Measurements from ENCODE around the gene CACNA1S. TPM values are rescaled to one million over a fixed set of nuclear protein-coding genes. Genes with fewer than 3 reads are reported as not detected.

CACNA1S gene
- total RNA-seq, 1 experiment from 2014 or later, result not detected

DNA sequence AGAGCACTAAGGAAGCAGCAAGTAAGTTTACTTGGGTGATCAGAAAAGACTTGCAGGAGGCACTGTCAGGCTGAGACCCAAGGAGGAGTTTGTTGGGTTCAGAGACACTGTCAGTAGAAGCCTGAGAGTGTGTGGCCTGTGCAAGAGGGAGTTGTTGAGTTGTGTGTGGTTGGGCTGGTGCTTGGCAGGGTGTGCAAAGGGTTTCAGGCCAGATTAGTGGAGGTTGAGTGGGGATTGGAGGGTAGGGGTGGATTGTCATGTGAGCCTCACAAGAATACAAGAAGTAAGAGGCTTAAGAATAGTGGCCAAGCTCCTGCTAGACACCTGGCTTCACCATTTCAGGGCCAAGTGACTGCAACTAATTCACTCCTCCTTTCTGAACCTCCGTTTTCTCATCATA, 79.8 kb downstream of the CACNA1S start:
- no peak for DNase-seq (ENCODE audit: low spot score)

DNA sequence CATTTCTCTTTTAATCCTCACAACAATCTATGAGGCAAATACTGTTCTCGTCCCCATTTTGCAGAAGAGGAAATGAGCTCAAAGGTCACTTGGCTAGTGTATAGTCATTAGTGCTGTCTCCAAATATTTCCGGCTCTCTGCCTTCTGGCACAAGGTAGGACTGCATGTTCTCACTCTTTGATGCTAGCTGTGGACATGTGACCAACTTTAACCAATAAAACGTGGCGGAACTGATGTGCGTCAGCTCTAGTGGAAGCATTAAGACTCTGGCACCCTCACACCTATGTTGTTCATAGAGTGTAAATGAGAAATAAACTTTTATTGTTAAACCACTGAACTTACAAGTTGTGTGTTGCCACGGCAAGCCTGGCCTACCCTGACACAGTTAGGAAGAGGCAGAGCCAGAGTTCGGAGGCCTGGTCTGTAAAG, 83.8 kb downstream of the CACNA1S start:
- no peak for DNase-seq (ENCODE audit: low spot score)

DNA sequence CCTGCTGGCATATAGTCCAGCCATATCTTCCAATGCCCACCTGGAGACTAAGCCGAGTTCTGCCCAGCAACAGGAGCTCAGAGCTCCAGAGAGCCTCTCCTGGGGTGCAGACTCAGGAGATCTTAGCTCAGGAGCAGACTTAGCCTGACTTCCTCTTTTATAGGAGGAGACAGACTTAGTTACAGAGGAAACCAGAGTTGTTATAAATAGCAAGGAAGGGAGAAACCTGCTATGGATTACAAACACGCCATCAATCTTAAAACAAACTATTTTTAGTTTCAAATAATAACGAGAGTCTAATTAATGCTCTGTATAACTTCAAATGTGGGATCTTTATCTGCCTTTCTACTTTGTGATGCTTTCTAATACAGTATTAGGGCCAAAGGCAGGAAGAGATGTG, 85.4 kb downstream of the CACNA1S start:
- no peak for DNase-seq (ENCODE audit: low spot score)

DNA sequence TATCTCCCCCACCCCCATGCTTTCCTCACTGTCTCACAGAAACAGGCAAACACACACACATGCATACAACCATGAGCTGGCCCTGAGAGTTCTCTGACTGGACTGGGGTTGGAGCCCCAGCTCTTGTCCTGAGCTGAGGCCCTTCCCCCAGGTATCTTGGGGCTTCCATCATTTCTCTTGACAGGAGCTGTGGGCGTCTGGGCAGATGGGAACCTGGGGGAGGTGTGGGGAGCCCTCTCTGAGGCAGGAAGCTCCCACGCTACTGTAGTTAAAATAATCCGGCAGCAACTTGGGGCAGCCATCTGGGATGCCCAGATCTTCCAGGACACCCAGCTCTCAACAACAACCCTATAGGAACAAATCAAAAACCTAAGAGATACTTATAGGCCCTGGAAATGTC, 86.0 kb downstream of the CACNA1S start:
- DNase-seq (ENCODE audit: low spot score), result no peak

DNA sequence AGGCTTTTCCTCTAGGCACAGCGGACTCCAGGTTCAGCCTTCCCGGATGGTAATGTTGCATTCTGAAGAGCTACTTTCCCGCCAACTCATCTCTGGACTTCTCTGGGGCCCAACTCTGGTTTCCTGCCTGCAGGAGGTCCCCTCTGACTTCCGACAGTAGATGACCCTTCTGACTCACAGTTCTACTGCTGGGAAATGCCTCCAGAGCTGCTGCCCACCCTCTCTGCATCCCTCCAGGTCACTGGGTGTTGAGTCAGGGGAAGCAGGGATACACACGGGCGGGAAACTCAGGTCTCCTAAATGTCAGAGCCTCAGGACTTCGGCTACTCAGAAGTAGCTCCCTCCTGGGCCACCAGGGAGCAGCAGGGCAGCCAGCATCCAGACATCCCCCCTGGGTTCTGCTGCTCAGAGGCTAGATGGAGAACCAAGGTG, 86.6 kb downstream of the CACNA1S start:
- DNase-seq (ENCODE audit: low spot score), result peak; percentile 85

DNA sequence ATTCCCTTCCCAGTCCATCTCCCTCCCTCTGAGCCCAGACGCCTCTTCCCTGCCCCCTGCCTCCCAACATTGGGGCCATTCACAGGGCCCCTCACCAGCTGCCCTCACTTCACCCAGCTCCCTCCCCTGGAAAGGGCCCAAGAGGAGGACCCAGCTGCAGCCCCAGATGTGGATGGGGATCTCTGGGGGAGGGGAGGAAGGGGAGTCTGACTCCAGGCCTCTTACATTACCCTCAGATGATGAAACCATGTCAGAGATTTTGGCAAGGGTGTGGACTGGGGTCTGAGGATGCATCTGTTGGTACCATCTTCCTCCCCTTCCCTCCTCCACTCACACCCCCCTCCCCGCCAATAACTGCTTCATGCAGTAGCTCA, 87.6 kb downstream of the CACNA1S start:
- no peak for DNase-seq (ENCODE audit: low spot score)

DNA sequence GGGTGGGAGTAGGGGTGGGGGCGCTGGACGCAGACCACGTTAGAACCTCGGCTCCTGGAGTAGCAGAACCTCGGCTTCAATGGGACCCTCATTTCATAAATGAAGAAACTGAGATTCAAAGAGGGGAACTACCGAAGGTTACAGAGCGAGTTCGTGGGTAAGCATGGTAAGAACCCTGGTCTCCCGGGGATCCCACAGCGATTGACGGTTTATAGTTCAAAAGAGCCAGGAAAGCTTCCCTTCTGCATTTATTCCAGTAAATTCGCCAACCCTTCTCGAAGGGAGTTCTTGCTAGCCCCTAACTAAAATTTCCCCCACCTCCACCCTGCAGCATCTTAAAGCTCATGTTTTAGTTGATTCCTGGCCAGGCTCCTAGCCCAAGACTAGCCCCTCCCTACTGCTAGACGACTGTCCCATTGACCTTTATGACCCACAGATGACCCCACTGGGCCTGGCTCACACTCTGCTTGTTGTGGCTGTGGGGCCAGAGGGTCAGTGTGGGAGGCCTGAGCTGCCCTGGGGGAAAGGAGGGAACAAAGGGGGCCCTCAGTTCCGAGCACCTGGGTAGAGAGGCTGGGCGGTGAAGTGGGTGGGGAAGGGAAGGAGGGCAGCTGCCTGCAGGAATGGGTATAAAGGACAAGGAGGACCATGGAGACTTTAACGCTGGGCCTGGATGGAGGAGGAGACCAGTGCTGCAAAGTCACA, 88.2 kb downstream of the CACNA1S start:
- no peak for DNase-seq (ENCODE audit: low spot score)

DNA sequence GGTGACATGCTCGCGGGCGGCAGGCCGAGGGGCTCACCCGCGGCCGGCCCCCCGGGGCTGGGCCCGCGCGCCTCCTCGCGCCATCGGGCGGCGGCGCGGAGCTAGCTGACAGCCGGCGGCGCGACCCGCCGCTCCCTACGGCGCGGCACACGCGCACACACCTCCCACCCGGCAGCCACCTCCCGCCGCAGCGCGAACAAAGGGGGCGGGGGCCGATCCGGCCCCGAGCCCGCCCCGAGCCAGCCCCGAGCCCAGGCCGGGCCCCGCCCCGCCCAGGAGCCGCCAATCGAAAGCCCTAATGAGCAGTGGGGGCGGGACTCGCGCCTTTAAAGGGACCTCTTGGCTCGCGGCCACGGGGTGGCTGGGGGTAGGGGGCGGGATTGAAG, 88.7 kb downstream of the CACNA1S start, which contains the start of gene KIF21B:
Gene KIF21B, minus strand, starts transcription at position 198 of the 386 bp plus-strand sequence. CDS start 331 bp downstream, outside the sequence.
- DNase-seq (ENCODE audit: low spot score), result peak; percentile 53

DNA sequence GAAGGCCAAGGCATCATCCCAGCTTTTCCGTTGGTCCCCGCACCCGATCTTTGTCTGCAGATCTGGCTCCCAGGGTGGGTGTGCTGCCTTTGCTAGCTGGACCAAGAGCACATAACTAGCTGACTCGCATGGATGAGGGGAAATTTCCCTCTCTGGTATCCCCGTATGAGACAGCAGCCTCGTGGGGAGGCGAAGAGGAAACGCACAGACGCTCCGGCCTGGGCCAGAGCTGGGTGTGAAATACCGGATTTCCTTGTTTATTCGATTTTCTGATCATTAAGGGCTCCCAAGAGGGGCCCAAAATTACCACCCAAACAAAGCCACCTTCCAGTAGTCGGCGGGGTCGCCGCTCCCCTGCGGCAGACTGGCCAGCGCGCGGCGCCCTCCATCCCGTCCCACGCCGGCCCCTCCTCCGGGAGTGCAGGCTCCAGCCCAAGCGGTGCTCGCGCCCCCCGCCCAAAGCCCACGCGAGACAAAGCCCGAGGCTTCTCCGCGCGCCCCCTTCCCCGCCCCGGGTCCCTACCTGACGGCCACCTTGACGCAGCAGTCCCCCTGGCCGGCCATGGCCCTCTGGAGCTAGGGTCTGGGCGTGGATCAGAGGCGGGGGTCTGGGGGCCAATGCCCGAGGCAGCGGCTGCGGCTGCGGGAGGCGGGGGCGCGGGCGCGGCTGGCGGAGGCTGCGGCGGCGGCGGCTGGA, 89.3 kb downstream of the CACNA1S start:
- DNase-seq (ENCODE audit: low spot score), result no peak

DNA sequence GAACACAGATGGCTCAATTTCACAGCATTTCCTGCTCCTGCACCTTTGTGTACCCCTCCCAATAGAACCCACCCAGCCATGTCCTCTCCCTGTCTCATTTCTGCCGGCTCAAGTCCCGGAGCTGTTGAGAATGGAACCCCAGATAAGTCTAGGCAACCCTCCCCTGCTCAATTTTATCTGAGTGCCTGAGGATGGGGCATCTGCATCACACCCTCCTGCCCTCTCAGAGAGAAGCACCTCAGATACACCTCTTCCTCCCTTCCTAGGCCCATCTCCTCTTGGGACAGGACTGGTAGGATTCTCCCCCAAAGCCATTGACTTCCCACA, 89.8 kb downstream of the CACNA1S start:
- DNase-seq (ENCODE audit: low spot score), result no peak

DNA sequence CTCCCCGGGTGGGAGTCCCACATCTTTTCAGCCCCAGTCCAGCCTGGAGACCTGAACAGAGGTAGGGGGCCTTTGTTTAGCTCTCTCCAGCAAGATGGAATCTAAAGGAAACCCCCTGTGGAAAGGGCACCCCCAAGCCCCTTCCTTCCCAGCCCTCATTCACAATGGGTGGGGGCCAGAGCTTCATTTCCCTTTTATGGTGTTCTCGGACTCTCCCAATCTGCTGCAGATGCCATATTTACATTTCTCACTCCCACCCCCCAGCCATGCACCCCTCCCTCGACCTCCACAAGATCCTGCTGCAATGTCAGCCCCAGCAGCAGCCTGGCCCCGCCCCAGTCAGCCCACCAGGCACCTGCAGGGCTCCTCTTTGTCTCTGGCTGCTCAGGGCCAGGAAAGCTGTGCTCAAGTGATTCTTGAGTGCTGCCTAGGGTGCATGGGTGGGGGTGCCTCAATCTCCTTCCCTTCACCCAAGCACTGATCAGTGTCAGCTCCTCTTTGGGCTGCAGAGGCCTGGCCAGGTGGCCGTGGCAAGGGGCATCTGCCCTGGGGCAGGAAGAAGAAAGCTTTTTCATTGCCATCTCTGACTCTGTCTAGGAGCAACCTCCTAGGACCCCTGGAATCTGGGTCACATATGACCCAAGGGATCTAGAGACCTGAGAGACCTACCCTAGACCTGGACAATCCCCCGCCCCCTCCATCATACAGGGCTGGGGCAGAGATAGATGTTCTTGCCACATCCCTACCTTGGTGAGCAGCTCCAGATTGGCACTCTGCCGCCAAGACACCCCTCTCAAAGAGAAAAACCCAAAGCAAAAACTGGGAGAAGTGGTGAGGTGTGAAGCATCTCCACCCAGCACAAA, 90.4 kb downstream of the CACNA1S start:
- no peak for DNase-seq (ENCODE audit: low spot score)

DNA sequence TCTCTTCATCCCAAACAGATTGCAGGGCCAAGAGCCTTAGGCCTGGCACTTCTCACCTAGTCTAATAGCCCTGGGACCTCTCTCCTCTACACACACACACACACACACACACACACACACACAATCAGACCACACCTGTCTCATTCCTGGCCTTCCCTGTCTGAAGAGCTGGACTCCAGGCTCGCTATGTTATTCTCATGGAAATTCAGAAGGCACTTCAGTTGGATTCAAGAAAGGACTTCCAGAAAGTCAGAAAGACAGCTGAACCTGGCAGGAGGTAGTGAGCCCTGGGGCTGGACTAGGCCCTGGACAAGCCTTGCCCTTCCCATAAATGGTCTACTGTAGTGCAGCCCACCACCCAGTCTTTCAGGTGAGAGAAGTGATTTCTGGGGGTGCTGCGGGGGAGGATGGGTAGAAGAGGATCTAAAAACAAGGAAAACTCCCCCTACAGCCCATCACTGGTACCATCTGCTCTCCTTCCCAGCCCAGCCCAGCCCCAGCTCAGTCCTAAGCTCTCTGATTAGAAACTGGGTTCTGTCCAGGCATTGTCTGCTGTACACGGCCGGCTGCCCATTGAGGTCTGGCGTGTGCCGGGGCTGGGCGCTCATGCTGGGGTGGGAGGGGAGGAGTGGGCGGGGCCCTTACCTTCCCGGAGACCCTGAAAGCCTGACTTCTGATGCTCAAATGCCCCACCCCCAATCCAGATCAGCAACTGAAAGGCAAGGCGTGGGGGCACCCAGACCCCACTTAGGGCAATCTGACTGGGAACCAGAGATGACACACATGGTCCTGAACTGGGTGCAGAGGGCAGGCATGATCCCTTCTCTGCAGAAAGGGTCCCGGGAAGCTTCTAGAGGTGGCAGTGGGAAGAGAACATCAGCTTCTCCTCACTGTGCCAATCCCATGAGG, 91.3 kb downstream of the CACNA1S start:
- DNase-seq (ENCODE audit: low spot score), result no peak

DNA sequence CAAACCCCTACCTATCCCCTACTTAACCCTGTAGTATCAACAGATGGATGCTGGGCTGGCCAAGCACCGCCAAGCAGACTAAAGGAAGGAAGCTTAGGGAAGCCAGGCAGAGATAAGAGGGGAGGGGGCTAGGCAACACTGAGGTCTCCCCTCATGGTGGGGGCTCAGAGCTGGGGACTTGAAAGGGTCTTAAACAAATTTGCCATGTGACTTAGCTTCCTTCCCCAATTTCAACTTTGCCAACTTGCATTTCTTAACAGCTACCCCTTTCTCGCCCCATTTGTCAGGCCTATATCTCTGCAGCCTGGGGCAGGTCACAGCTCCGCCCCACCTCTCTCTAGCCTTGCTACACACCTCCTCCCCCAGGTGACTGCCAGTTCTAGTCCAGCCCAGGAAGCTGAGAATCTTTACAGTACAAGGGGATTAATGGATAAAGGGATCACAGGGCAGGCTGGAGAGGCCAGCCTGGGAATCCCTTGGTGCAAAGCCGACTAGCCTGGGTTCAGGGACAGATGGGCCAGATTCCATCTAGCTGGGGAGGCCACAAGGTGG, 92.1 kb downstream of the CACNA1S start:
- DNase-seq (ENCODE audit: low spot score), result no peak

DNA sequence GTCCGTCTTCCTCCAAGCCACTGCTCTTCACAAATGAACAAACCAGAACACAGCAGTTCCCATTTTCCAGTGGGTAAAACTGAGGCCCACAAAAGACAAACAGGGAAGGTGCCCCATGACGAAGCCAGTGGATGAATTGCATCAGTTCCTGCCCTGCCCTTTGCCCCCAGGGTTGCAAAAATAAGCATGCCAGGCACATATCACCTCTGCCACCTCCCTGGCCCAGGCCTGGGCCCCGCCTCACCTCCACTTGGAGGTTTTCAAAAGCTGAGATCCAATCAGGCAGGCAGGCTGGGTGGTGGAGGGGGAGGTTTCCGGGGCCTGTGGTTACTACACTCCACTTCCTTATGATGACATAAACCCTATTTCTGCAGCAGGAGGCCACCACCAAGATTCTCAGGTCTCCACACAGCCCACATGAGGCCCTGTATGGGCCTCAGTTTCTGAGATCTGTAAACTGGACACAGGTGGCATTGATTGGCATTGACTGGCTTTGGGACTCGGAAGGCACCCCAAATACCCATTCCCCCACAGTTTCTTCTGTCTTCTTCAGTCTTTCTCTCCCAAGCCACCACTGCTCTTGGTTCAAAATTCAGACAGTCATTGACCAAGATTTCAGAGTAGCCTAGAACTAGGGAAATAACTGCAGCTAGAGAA, 92.8 kb downstream of the CACNA1S start:
- DNase-seq (ENCODE audit: low spot score), result peak; percentile 79

DNA sequence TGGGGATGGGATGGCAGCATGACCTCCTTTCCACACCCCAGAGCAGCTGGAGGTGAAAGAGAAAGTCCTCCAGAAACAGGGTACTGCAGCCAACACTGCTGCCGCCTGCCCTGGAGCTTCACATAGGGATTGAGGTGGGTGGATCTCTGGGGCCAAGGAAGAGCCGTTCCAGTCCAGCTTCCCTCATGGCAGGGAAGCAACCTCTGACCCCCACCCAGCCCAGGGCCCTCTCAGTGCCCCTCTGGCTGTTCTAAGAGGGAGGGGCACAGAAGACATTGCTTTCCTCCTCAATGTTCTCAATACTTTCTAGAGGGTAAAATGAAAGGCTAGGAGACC, 94.4 kb downstream of the CACNA1S start:
- DNase-seq (ENCODE audit: low spot score), result no peak

DNA sequence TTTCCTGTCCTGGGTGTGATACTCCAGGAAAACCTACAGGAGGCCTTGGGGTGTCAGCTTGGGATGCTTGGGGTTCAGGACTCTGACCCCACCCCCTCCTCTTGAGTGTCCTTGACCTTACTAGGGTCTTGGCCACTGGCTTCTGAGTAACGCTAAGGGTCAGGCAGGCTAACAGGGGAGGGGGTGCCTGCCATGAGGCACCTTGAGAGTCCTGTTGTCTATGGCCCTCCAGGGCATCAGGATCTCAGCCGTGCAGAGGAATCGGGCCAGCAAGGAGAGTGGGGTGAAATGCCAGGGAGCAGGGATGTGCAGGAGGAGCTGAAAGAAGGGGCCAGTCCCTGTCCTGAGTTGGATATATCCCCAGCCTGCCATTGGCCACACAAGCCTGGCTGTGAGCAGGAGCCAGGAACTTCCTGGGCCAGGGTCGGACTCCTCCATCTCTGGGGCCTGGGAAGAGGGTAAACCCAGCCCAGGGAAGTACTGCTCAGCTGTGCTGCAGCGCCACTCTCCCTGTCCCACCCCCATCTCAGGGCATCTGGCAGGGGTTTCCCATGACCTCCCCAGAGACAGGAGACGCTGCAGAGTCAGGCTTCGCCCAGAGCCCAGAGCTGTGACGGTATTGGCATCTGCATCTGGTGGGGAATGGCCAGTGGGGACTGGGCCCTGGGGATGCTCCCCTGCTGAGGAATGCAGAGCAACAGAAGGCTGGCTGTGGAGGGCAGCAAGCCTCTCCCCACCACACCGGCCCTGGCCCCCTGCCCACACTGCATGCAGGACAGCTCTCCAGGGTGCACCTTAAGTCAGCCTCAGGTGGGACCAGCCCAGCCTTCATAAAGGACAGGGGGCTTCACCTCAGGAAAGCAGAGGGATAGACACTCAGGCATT, 95.0 kb downstream of the CACNA1S start:
- DNase-seq (ENCODE audit: low spot score), result no peak

DNA sequence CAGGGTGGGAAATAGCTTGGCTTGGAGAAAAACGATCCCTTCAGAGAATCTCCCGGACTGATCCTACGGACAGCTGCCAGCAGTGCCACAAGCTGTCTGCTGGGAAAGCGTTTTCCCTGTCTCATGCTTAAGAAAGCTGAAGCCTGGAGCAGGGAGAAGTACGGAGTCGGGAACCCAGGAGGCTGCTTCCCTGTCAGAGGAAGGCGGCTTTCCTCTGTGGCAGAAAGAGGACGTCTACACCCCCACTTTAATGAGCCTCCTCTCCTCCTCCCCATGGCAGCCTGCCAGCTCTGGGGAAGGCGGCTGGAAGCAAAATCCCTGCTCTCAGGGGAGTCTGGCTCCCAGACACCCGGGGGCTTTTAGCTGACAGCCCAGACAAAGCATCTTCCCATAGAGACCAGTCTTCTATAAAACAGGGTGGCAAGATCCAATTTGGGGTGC, 96.0 kb downstream of the CACNA1S start:
- DNase-seq (ENCODE audit: low spot score), result peak; percentile 62

DNA sequence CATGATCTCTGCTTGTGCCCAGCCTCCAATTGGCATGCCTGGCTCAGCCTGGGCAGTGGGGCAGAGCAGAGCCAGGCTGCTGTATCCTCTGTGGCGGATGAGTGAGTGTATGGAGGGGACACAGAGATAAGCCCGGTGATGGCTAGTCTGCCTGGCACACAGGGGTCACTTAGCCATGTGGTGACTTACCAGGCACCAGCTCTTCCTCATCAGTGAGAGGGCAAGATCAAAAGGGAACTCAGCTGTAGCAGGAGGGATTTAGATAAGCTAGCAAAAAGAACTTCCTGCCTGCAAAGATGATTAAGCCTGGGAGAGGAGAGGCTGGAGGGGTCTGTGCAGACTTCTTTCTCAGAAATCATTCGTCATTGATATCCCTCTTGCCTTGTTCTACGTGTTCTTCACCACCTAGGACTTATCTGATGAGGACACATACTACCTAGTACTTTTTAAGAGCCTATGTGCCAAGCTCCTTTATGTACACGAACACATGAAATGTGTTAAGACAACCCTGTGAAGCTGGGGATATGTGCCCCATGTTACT, 96.6 kb downstream of the CACNA1S start:
- DNase-seq (ENCODE audit: low spot score), result peak; percentile 74

DNA sequence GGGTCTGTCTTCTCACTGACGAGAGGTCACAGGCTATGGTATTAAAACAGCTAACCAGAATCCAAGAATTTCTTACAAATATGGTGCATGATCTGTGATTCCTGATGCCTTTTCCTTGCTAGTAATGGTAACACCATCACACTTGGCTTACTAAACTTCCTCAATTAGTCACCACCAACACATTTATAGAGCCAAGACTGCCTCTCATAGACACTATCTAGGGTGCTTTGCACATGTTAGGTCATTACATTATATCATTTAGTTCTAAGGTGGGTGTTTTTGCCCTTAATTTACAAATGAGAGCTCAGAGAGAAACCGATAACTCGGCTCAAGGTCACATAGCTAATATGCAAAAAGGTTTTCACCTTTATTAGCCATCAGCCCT, 97.4 kb downstream of the CACNA1S start:
- peak; percentile 39 for DNase-seq (ENCODE audit: low spot score)
